Neural cell (in vitro differentiated cells): Measurements from ENCODE around the gene CACNA2D1. TPM values are rescaled to one million over a fixed set of nuclear protein-coding genes. Genes with fewer than 3 reads are reported as not detected.

ENCODE experiments used
- H2AFZ ChIP-seq: fragments of 200-600, 300-800 bp; sonication (generic), shearing (Covaris generic); 2 replicates; pipeline ENCODE4 v1.6.0; 2014; ENCODE audit warnings: low read depth, mild to moderate bottlenecking, antibody characterized with exemption, low read length, moderate library complexity
- H3F3A ChIP-seq: fragments of 200-600 bp; shearing (Covaris generic); 2 replicates; pipeline ENCODE4 v1.6.1; 2016; ENCODE audit warnings: mild to moderate bottlenecking, moderate library complexity, mixed read lengths, antibody characterized with exemption, low read length; ENCODE audit not compliant: insufficient read depth, poor library complexity, severe bottlenecking
- H3K27ac ChIP-seq: fragments of 200-600, 300-800 bp; sonication (generic), shearing (Covaris generic); 2 replicates; pipeline ENCODE4 v1.5.1; 2014; ENCODE audit warnings: mild to moderate bottlenecking, low read length, moderate library complexity
- H3K27me3 ChIP-seq: fragments of 300-800, 200-600 bp; sonication (generic), shearing (Covaris generic); 2 replicates; pipeline ENCODE4 v1.6.0; 2014; ENCODE audit warnings: mild to moderate bottlenecking, low read depth, low read length, moderate library complexity; ENCODE audit not compliant: insufficient read depth
- H3K36me3 ChIP-seq: fragments of 300-800, 200-600 bp; sonication (generic), shearing (Covaris generic); 2 replicates; pipeline ENCODE4 v1.5.1; 2014; ENCODE audit warnings: mild to moderate bottlenecking, antibody characterized with exemption, low read length, moderate library complexity; ENCODE audit not compliant: insufficient read depth
- H3K4me2 ChIP-seq: fragments of 300-800, 200-600 bp; sonication (generic), shearing (Covaris generic); 2 replicates; pipeline ENCODE4 v1.6.0; 2014; ENCODE audit warnings: mild to moderate bottlenecking, low read length
- H3K4me3 ChIP-seq: fragments of 300-800, 200-600 bp; sonication (generic), shearing (Covaris generic); 2 replicates; pipeline ENCODE4 v1.5.1; 2014; ENCODE audit warnings: mild to moderate bottlenecking, low read length, moderate library complexity
- H3K79me2 ChIP-seq: fragments of 200-600 bp; shearing (Covaris generic); replicated peaks from 2 replicates; pipeline ENCODE4 v1.6.0; 2014; ENCODE audit warnings: mild to moderate bottlenecking, low read length, moderate library complexity; ENCODE audit not compliant: insufficient read depth
- H3K9ac ChIP-seq: fragments of 300-800, 200-600 bp; sonication (generic), shearing (Covaris generic); 2 replicates; pipeline ENCODE4 v1.6.1; 2016; ENCODE audit warnings: mild to moderate bottlenecking, low read length, mixed read lengths
- H3K9me2 ChIP-seq: fragments of 200-600 bp; shearing (Covaris generic); 2 replicates; pipeline ENCODE4 v1.6.1; 2016; ENCODE audit warnings: mild to moderate bottlenecking, low read length, mixed read lengths; ENCODE audit not compliant: insufficient read depth
- H3K9me3 ChIP-seq: fragments of 200-600, 300-800 bp; sonication (generic), shearing (Covaris generic); 2 replicates; pipeline ENCODE4 v1.6.1; 2016; ENCODE audit warnings: mild to moderate bottlenecking, mixed run types, low read length, moderate library complexity, mixed read lengths
- H4K20me1 ChIP-seq: fragments of 200-600 bp; shearing (Covaris generic); 2 replicates; pipeline ENCODE4 v1.6.1; 2016; ENCODE audit warnings: mild to moderate bottlenecking, mixed run types; ENCODE audit not compliant: insufficient read depth
- CTCF ChIP-seq: fragments of 450-650 bp; IDR thresholded peaks from 2 replicates; pipeline ENCODE4 v1.5.1; 2014; ENCODE audit warnings: antibody characterized with exemption, mild to moderate bottlenecking, moderate library complexity; ENCODE audit not compliant: poor library complexity, severe bottlenecking
- EP300 ChIP-seq: fragments of 450-650 bp; conservative IDR thresholded peaks from 2 replicates; pipeline ENCODE4 v1.6.1; 2014; ENCODE audit warnings: antibody characterized with exemption, mild to moderate bottlenecking, moderate library complexity; ENCODE audit not compliant: poor library complexity, severe bottlenecking
- EZH2 ChIP-seq: fragments of 200-600, 300-800 bp; shearing (Covaris generic), sonication (generic); IDR thresholded peaks from 2 replicates; pipeline ENCODE4 v1.6.1; 2014; ENCODE audit warnings: antibody characterized with exemption, low read length, borderline replicate concordance, mild to moderate bottlenecking; ENCODE audit not compliant: insufficient read depth, poor library complexity, severe bottlenecking
- MXI1 ChIP-seq: fragments of 450-650 bp; conservative IDR thresholded peaks from 2 replicates; pipeline ENCODE4 v1.6.1; 2014; ENCODE audit warnings: antibody characterized with exemption, mild to moderate bottlenecking; ENCODE audit not compliant: poor library complexity, severe bottlenecking
- POLR2AphosphoS5 ChIP-seq: IDR thresholded peaks from 2 replicates; pipeline ENCODE4 v1.6.1; 2012
- RAD21 ChIP-seq: fragments of 450-650 bp; conservative IDR thresholded peaks from 2 replicates; pipeline ENCODE4 v1.6.1; 2014; ENCODE audit warnings: antibody characterized with exemption, mild to moderate bottlenecking, moderate library complexity
- SMC3 ChIP-seq: fragments of 450-650 bp; conservative IDR thresholded peaks from 2 replicates; pipeline ENCODE4 v1.6.1; 2014; ENCODE audit warnings: antibody characterized with exemption, mild to moderate bottlenecking, moderate library complexity; ENCODE audit not compliant: poor library complexity
- TAF1 ChIP-seq: IDR thresholded peaks from 2 replicates; pipeline ENCODE4 v1.6.1; 2012; ENCODE audit warnings: low read depth
- polyA plus RNA-seq: library from polyadenylated mRNA; depleted of rRNA; stranded (reverse); fragments of >200 nt; gene quantifications from 2 replicates; pipeline ENCODE4 v1.2.3, GENCODE V29; 2014
- TF ChIP-seq, protein P1 (sequence below): IDR thresholded peaks from 2 replicates; pipeline ENCODE4 v1.6.1; 2012; ENCODE audit warnings: borderline replicate concordance

Gene CACNA2D1
- polyA plus RNA-seq, 1 donor from 2014 or later, result 7.0 TPM

- Histone ChIP-seq H3K9me3 (no peaks in the 10 kb centered on the region), H3K9me2 (no peaks in the 10 kb centered on the region), H3K27ac (no peak overlapping the region), H3K9ac (no peak overlapping the region), H3K27me3 (no peaks in the 10 kb centered on the region), H2AFZ (no peak overlapping the region), H3K36me3 (no peaks in the 10 kb centered on the region), H4K20me1 (no peaks in the 10 kb centered on the region), H3F3A (no peaks in the 10 kb centered on the region), H3K79me2 (no peaks in the 10 kb centered on the region), H3K4me3 (no peak overlapping the region), H3K4me2 (no peak overlapping the region)
- TF ChIP-seq EZH2 (no peak), RAD21 (no peak), POLR2AphosphoS5 (no peak), EP300 (no peak), SMC3 (no peak), TAF1 (no peak), MXI1 (no peak), CTCF (no peak)
- TF ChIP-seq, protein P1, sequence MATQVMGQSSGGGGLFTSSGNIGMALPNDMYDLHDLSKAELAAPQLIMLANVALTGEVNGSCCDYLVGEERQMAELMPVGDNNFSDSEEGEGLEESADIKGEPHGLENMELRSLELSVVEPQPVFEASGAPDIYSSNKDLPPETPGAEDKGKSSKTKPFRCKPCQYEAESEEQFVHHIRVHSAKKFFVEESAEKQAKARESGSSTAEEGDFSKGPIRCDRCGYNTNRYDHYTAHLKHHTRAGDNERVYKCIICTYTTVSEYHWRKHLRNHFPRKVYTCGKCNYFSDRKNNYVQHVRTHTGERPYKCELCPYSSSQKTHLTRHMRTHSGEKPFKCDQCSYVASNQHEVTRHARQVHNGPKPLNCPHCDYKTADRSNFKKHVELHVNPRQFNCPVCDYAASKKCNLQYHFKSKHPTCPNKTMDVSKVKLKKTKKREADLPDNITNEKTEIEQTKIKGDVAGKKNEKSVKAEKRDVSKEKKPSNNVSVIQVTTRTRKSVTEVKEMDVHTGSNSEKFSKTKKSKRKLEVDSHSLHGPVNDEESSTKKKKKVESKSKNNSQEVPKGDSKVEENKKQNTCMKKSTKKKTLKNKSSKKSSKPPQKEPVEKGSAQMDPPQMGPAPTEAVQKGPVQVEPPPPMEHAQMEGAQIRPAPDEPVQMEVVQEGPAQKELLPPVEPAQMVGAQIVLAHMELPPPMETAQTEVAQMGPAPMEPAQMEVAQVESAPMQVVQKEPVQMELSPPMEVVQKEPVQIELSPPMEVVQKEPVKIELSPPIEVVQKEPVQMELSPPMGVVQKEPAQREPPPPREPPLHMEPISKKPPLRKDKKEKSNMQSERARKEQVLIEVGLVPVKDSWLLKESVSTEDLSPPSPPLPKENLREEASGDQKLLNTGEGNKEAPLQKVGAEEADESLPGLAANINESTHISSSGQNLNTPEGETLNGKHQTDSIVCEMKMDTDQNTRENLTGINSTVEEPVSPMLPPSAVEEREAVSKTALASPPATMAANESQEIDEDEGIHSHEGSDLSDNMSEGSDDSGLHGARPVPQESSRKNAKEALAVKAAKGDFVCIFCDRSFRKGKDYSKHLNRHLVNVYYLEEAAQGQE, result no peak
Observed at GRCh38 chr7:82339958-82340357, 103.6 kb downstream of the CACNA2D1 start.

GRCh38 chr7:82335927-82336326 is 107.7 kb downstream of the CACNA2D1 start:
- no peaks in the 10 kb centered on the region for H3K9me2 ChIP-seq
- H3K4me3 ChIP-seq, result no peak overlapping the region
- H3K9me3 ChIP-seq, result no peaks in the 10 kb centered on the region
- no peak overlapping the region for H3K4me2 ChIP-seq
- H4K20me1 ChIP-seq, result no peaks in the 10 kb centered on the region
- H3K36me3 ChIP-seq, result no peaks in the 10 kb centered on the region
- no peak overlapping the region for H3K27ac ChIP-seq
- no peak for TF ChIP-seq EZH2
- TF ChIP-seq CTCF, result no peak
- no peak for TF ChIP-seq SMC3
- no peak for TF ChIP-seq EP300
- TF ChIP-seq POLR2AphosphoS5, result no peak
- no peak for TF ChIP-seq RAD21
- no peak for TF ChIP-seq MXI1
- TF ChIP-seq, protein P1, result no peak
- TF ChIP-seq TAF1, result no peak
- no peaks in the 10 kb centered on the region for H3K27me3 ChIP-seq
- H2AFZ ChIP-seq, result no peak overlapping the region
- no peak overlapping the region for H3K9ac ChIP-seq
- H3K79me2 ChIP-seq, result no peaks in the 10 kb centered on the region
- no peaks in the 10 kb centered on the region for H3F3A ChIP-seq
